ENCODE data around the gene TSTD2.

TSTD2 gene

DNA sequence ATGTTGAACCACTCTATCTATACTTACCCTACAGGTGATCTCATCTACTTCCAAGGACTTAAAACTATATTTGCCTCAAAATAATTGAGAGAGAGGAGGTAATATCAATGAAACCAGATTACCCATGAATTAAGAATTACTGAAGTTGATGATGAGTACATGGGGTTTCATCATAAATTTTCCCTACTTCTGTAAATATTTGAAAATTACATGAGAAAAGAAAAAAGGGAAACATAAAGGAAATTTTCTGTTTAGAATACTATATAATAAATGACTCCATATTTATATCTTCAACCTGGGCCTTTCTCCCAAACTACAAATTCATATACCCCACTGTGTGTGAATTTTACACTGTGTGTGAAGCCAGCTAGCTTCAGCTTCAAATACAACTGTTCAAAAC lies 2.6 kb downstream of the TSTD2 start (continued):
- TF ChIP-seq, protein P1, sequence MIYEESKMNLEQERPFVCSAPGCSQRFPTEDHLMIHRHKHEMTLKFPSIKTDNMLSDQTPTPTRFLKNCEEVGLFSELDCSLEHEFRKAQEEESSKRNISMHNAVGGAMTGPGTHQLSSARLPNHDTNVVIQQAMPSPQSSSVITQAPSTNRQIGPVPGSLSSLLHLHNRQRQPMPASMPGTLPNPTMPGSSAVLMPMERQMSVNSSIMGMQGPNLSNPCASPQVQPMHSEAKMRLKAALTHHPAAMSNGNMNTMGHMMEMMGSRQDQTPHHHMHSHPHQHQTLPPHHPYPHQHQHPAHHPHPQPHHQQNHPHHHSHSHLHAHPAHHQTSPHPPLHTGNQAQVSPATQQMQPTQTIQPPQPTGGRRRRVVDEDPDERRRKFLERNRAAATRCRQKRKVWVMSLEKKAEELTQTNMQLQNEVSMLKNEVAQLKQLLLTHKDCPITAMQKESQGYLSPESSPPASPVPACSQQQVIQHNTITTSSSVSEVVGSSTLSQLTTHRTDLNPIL (CRISPR knock-in tag; IDR thresholded peaks at IDR 0.05; ENCODE audit: low read depth): no peak
- TF ChIP-seq OSR1 (CRISPR knock-in tag; IDR thresholded peaks at IDR 0.05): no peak

GRCh38 chr9:97629156-97629555 lies 4.0 kb downstream of the TSTD2 start:
- no peak for ATAC-seq
- TF ChIP-seq SNAI2 (CRISPR knock-in tag; IDR thresholded peaks at IDR 0.05): no peak
- no peak for TF ChIP-seq RARB (CRISPR knock-in tag; IDR thresholded peaks at IDR 0.05)
- TF ChIP-seq ESRRG (CRISPR knock-in tag; IDR thresholded peaks at IDR 0.05): no peak
- TF ChIP-seq ZFP30 (CRISPR knock-in tag; IDR thresholded peaks at IDR 0.05): no peak
- TF ChIP-seq ZFP3 (CRISPR knock-in tag; IDR thresholded peaks at IDR 0.05): no peak
- no peak for TF ChIP-seq OSR1 (CRISPR knock-in tag; IDR thresholded peaks at IDR 0.05)
- no peak for TF ChIP-seq PPARA (CRISPR knock-in tag; IDR thresholded peaks at IDR 0.05; ENCODE audit: borderline replicate concordance)
- no peak for TF ChIP-seq ZNF70 (CRISPR knock-in tag; IDR thresholded peaks at IDR 0.05)
- TF ChIP-seq BACH2 (CRISPR knock-in tag; IDR thresholded peaks at IDR 0.05; ENCODE audit: borderline replicate concordance): no peak
- TF ChIP-seq ISL1 (CRISPR knock-in tag; IDR thresholded peaks at IDR 0.05): no peak
- no peak for TF ChIP-seq ZC3H10 (CRISPR knock-in tag; IDR thresholded peaks at IDR 0.05)
- no peak for TF ChIP-seq TOX (CRISPR knock-in tag; IDR thresholded peaks at IDR 0.05; ENCODE audit: borderline replicate concordance)
- TF ChIP-seq ARNTL (CRISPR knock-in tag; IDR thresholded peaks at IDR 0.05; ENCODE audit: borderline replicate concordance, low read depth): no peak
- TF ChIP-seq, protein P1 (CRISPR knock-in tag; IDR thresholded peaks at IDR 0.05; ENCODE audit: low read depth): no peak
- TF ChIP-seq, protein P2, sequence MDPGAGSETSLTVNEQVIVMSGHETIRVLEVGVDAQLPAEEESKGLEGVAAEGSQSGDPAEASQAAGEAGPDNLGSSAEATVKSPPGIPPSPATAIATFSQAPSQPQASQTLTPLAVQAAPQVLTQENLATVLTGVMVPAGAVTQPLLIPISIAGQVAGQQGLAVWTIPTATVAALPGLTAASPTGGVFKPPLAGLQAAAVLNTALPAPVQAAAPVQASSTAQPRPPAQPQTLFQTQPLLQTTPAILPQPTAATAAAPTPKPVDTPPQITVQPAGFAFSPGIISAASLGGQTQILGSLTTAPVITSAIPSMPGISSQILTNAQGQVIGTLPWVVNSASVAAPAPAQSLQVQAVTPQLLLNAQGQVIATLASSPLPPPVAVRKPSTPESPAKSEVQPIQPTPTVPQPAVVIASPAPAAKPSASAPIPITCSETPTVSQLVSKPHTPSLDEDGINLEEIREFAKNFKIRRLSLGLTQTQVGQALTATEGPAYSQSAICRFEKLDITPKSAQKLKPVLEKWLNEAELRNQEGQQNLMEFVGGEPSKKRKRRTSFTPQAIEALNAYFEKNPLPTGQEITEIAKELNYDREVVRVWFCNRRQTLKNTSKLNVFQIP (CRISPR knock-in tag; IDR thresholded peaks at IDR 0.05; ENCODE audit: borderline replicate concordance, low read depth): no peak
- TF ChIP-seq CSDC2 (CRISPR knock-in tag; IDR thresholded peaks at IDR 0.05): no peak

GRCh38 chr9:97628668-97629067 lies 4.5 kb downstream of the TSTD2 start:
- ATAC-seq: no peak
- no peak for TF ChIP-seq GLIS3 (CRISPR knock-in tag; IDR thresholded peaks at IDR 0.05)
- TF ChIP-seq TSHZ2 (CRISPR knock-in tag; IDR thresholded peaks at IDR 0.05): no peak
- TF ChIP-seq ZNF565 (CRISPR knock-in tag; conservative IDR thresholded peaks at IDR 0.05; ENCODE audit: low read depth): no peak
- no peak for TF ChIP-seq PPARA (CRISPR knock-in tag; IDR thresholded peaks at IDR 0.05; ENCODE audit: borderline replicate concordance)
- no peak for TF ChIP-seq BACH2 (CRISPR knock-in tag; IDR thresholded peaks at IDR 0.05; ENCODE audit: borderline replicate concordance)
- TF ChIP-seq, protein P1 (CRISPR knock-in tag; IDR thresholded peaks at IDR 0.05; ENCODE audit: low read depth): no peak
- no peak for TF ChIP-seq ISL1 (CRISPR knock-in tag; IDR thresholded peaks at IDR 0.05)
- TF ChIP-seq, protein P2 (CRISPR knock-in tag; IDR thresholded peaks at IDR 0.05; ENCODE audit: borderline replicate concordance, low read depth): no peak
- no peak for TF ChIP-seq ZNF70 (CRISPR knock-in tag; IDR thresholded peaks at IDR 0.05)
- TF ChIP-seq CSDC2 (CRISPR knock-in tag; IDR thresholded peaks at IDR 0.05): no peak
